Astrocyte (in vitro differentiated cells and primary cell): Measurements from ENCODE around the gene CCDC93. TPM values are rescaled to one million over a fixed set of nuclear protein-coding genes. Genes with fewer than 3 reads are reported as not detected.

Source experiments
- DNase-seq: peaks from one replicate; pipeline ENCODE4 v3.0.0-alpha.2; 2010; ENCODE audit warnings: low read depth
- FAIRE-seq: peaks from 2 replicates; lab custom pipeline; 2011; peaks lifted over from hg19 to GRCh38; lab: Jason Lieb, UNC
- H2AFZ ChIP-seq: 2 replicates; pipeline ENCODE4 v1.6.0; 2012; ENCODE audit warnings: low read depth, low read length, inconsistent platforms
- H3K27ac ChIP-seq: 2 replicates; pipeline ENCODE4 v1.5.1; 2011; ENCODE audit warnings: low read depth, low read length, inconsistent platforms
- H3K27me3 ChIP-seq: 2 replicates; pipeline ENCODE4 v1.6.0; 2011; ENCODE audit warnings: low read length, inconsistent platforms; ENCODE audit not compliant: insufficient read depth
- H3K36me3 ChIP-seq: 2 replicates; pipeline ENCODE4 v1.5.1; 2011; ENCODE audit warnings: low read length, inconsistent platforms; ENCODE audit not compliant: insufficient read depth
- H3K4me1 ChIP-seq: 2 replicates; pipeline ENCODE4 v1.5.1; 2011; ENCODE audit warnings: low read length, inconsistent platforms; ENCODE audit not compliant: insufficient read depth
- H3K4me2 ChIP-seq: 2 replicates; pipeline ENCODE4 v1.6.0; 2012; ENCODE audit warnings: low read length, inconsistent platforms
- H3K4me3 ChIP-seq: 2 replicates; pipeline ENCODE4 v1.5.1; 2011; ENCODE audit warnings: low read depth, mild to moderate bottlenecking, low read length, inconsistent platforms; ENCODE audit not compliant: insufficient read depth
- H3K79me2 ChIP-seq: 2 replicates; pipeline ENCODE4 v1.6.0; 2012; ENCODE audit warnings: mild to moderate bottlenecking, low read length, inconsistent platforms; ENCODE audit not compliant: insufficient read depth
- H3K9ac ChIP-seq: 2 replicates; pipeline ENCODE4 v1.6.0; 2012; ENCODE audit warnings: mild to moderate bottlenecking, low read length, inconsistent platforms
- H3K9me3 ChIP-seq: 2 replicates; pipeline ENCODE4 v1.5.1; 2012; ENCODE audit warnings: low read depth, mild to moderate bottlenecking, low read length, inconsistent platforms; ENCODE audit not compliant: insufficient read depth
- H4K20me1 ChIP-seq: 2 replicates; pipeline ENCODE4 v1.6.0; 2012; ENCODE audit warnings: low read length, inconsistent platforms; ENCODE audit not compliant: insufficient read depth
- H3K27ac Mint-ChIP-seq: one replicate; pipeline ENCODE4 v1.8.0; 2021; ENCODE audit warnings: mild to moderate bottlenecking, mixed read lengths; ENCODE audit not compliant: unreplicated experiment
- H3K27me3 Mint-ChIP-seq: one replicate; pipeline ENCODE4 v1.8.0; 2021; ENCODE audit warnings: low read depth, mixed read lengths; ENCODE audit not compliant: unreplicated experiment
- H3K36me3 Mint-ChIP-seq: one replicate; pipeline ENCODE4 v1.8.0; 2021; ENCODE audit warnings: low read depth, mixed read lengths; ENCODE audit not compliant: unreplicated experiment
- H3K4me1 Mint-ChIP-seq: one replicate; pipeline ENCODE4 v1.8.0; 2021; ENCODE audit warnings: low read depth, mixed read lengths; ENCODE audit not compliant: unreplicated experiment
- H3K4me3 Mint-ChIP-seq: one replicate; pipeline ENCODE4 v1.8.0; 2021; ENCODE audit warnings: mild to moderate bottlenecking, moderate library complexity, mixed read lengths; ENCODE audit not compliant: unreplicated experiment
- H3K9me3 Mint-ChIP-seq: one replicate; pipeline ENCODE4 v1.8.0; 2021; ENCODE audit warnings: mild to moderate bottlenecking, mixed read lengths; ENCODE audit not compliant: unreplicated experiment
- EZH2 ChIP-seq: IDR thresholded peaks from 2 replicates; pipeline ENCODE4 v1.6.1; 2012; ENCODE audit warnings: mild to moderate bottlenecking, low read length, inconsistent platforms; ENCODE audit not compliant: insufficient read depth
- total RNA-seq: library from RNA; stranded (reverse); gene quantifications from 2 replicates; pipeline ENCODE4 v1.2.1, GENCODE V29; 2021
- TF ChIP-seq, protein P1 (sequence below): IDR thresholded peaks from 2 replicates; pipeline ENCODE4 v1.5.1; 2011; ENCODE audit warnings: low read depth, mild to moderate bottlenecking, inconsistent platforms, low read length, moderate library complexity; ENCODE audit not compliant: insufficient read depth

Gene CCDC93
- total RNA-seq, 1 donor from 2014 or later = 29.1 TPM

DNA sequence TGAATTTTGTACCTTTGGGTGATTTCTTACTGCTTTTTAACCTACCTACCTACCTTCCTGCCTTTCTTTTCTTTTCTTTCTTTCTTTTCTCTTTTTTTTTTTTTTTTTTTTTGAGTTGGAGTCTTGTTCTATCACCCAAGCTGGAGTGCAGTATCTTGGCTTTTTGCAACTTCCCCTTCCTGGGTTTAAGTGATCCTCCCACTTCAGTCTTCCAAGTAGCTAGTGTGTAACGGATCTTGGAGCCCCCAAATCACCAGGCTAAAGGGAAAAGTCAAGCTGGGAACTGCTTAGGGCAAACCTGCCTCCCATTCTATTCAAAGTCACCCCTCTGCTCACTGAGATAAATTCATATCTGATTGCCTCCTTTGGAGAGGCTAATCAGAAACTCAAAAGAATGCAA is 138.1 kb downstream of the CCDC93 start:
- Histone ChIP-seq H3K9ac (no peak overlapping the region), H3K79me2 (no peaks in the 10 kb centered on the region), H3K27ac (no peak overlapping the region), H3K4me3 (no peak overlapping the region), H3K27me3 (peaks cover 3% of the 10 kb centered on the region), H3K4me2 (no peak overlapping the region), H4K20me1 (no peaks in the 10 kb centered on the region), H3K36me3 (no peaks in the 10 kb centered on the region), H3K4me1 (no peaks in the 10 kb centered on the region), H3K9me3 (no peaks in the 10 kb centered on the region), H2AFZ (no peak overlapping the region)
- Mint-ChIP-seq H3K4me1 (no peaks in the 10 kb centered on the region), H3K27me3 (peaks cover 16% of the 10 kb centered on the region), H3K4me3 (no peak overlapping the region), H3K36me3 (no peaks in the 10 kb centered on the region), H3K27ac (no peak overlapping the region), H3K9me3 (peaks cover 3% of the 10 kb centered on the region)
- TF ChIP-seq EZH2 = no peak
- TF ChIP-seq, protein P1, sequence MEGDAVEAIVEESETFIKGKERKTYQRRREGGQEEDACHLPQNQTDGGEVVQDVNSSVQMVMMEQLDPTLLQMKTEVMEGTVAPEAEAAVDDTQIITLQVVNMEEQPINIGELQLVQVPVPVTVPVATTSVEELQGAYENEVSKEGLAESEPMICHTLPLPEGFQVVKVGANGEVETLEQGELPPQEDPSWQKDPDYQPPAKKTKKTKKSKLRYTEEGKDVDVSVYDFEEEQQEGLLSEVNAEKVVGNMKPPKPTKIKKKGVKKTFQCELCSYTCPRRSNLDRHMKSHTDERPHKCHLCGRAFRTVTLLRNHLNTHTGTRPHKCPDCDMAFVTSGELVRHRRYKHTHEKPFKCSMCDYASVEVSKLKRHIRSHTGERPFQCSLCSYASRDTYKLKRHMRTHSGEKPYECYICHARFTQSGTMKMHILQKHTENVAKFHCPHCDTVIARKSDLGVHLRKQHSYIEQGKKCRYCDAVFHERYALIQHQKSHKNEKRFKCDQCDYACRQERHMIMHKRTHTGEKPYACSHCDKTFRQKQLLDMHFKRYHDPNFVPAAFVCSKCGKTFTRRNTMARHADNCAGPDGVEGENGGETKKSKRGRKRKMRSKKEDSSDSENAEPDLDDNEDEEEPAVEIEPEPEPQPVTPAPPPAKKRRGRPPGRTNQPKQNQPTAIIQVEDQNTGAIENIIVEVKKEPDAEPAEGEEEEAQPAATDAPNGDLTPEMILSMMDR = no peak
- DNase-seq (no peak), FAIRE-seq (no peak)

Other genes starting within 250 kb of the CCDC93 start
- 64.3 and 72.6 TPM in 2 replicates for gene DDX18, start 199.4 kb downstream of the CCDC93 start, total RNA-seq
- gene INSIG2, start 74.4 kb upstream of the CCDC93 start, total RNA-seq = 32.2 and 33.7 TPM in 2 replicates